Parathyroid adenoma (tissue), 2 donors: Measurements from ENCODE around the gene CDK5.

Experiments used
- H2AFZ ChIP-seq: fragments of 300-600 bp; sonication (generic); one replicate; pipeline ENCODE4 v1.7.0; 2017; ENCODE audit warnings: antibody characterized with exemption, mild to moderate bottlenecking
- H3K27ac ChIP-seq: fragments of 300-600 bp; sonication (generic); one replicate; pipeline ENCODE4 v1.7.0; 2017
- H3K27me3 ChIP-seq: fragments of 300-600 bp; sonication (generic); one replicate; pipeline ENCODE4 v1.7.0; 2017; ENCODE audit warnings: low read length; ENCODE audit not compliant: control insufficient read depth, insufficient read depth
- H3K36me3 ChIP-seq: fragments of 300-600 bp; sonication (generic); one replicate; pipeline ENCODE4 v1.7.0; 2017; ENCODE audit warnings: low read length; ENCODE audit not compliant: control insufficient read depth, insufficient read depth
- H3K4me1 ChIP-seq: fragments of 300-600 bp; sonication (generic); one replicate; pipeline ENCODE4 v1.7.0; 2017; ENCODE audit warnings: control low read depth
- H3K4me2 ChIP-seq: fragments of 300-600 bp; sonication (generic); one replicate; pipeline ENCODE4 v1.7.0; 2017; ENCODE audit warnings: low read length
- H3K4me3 ChIP-seq: fragments of 300-600 bp; sonication (generic); one replicate; pipeline ENCODE4 v1.7.0; 2017; ENCODE audit warnings: low read depth, low read length
- H3K79me2 ChIP-seq: fragments of 300-600 bp; sonication (generic); one replicate; pipeline ENCODE4 v1.7.0; 2017; ENCODE audit warnings: control low read depth
- H3K9ac ChIP-seq: fragments of 300-600 bp; sonication (generic); one replicate; pipeline ENCODE4 v1.7.0; 2017; ENCODE audit warnings: mild to moderate bottlenecking
- H3K9me3 ChIP-seq: fragments of 300-600 bp; sonication (generic); one replicate; pipeline ENCODE4 v1.7.0; 2017; ENCODE audit warnings: low read length; ENCODE audit not compliant: control insufficient read depth
- CTCF ChIP-seq: fragments of 300-600 bp; sonication (generic); IDR thresholded peaks from one replicate; pipeline ENCODE4 v1.7.0; 2017; ENCODE audit warnings: antibody characterized with exemption, mild to moderate bottlenecking
- donor health status: primary hyperparathyroidism.

The CDK5 gene

GRCh38 chr7:151007469-151007898 is 50.2 kb downstream of the CDK5 start:
- TF ChIP-seq CTCF: no peak
- Histone ChIP-seq H3K36me3 (no peaks in the 10 kb centered on the region), H3K9ac (no peak overlapping the region), H3K79me2 (no peaks in the 10 kb centered on the region), H3K4me3 (no peak overlapping the region), H3K9me3 (no peaks in the 10 kb centered on the region), H2AFZ (no peak overlapping the region), H3K4me2 (no peak overlapping the region), H3K4me1 (no peaks in the 10 kb centered on the region), H3K27me3 (no peaks in the 10 kb centered on the region), H3K27ac (no peak overlapping the region)

- Histone ChIP-seq H3K4me2 (no peak overlapping the region), H3K79me2 (no peaks in the 10 kb centered on the region), H2AFZ (no peak overlapping the region), H3K27me3 (no peaks in the 10 kb centered on the region), H3K27ac (no peak overlapping the region), H3K9ac (no peak overlapping the region), H3K36me3 (no peaks in the 10 kb centered on the region), H3K9me3 (no peaks in the 10 kb centered on the region), H3K4me3 (no peak overlapping the region), H3K4me1 (no peaks in the 10 kb centered on the region)
- TF ChIP-seq CTCF: no peak
Measured at GRCh38 chr7:151006590-151007300, 51.0 kb downstream of the CDK5 start.

- H3K4me3 ChIP-seq: no peak overlapping the region
- no peaks in the 10 kb centered on the region for H3K9me3 ChIP-seq
- H3K27me3 ChIP-seq: no peaks in the 10 kb centered on the region
- H3K4me2 ChIP-seq: no peak overlapping the region
- no peaks in the 10 kb centered on the region for H3K36me3 ChIP-seq
- no peak for TF ChIP-seq CTCF
- H3K4me1 ChIP-seq: no peaks in the 10 kb centered on the region
- no peak overlapping the region for H3K9ac ChIP-seq
- H2AFZ ChIP-seq: no peak overlapping the region
- no peak overlapping the region for H3K27ac ChIP-seq
- H3K79me2 ChIP-seq: no peaks in the 10 kb centered on the region
Measured at GRCh38 chr7:151005566-151005965, 52.1 kb downstream of the CDK5 start.
